HepG2 (cell line): ENCODE data around the gene PCSK7. TPM values are rescaled to one million over a fixed set of nuclear protein-coding genes. Genes with fewer than 3 reads are reported as not detected.

Experiments used
- ARNT2 ChIP-seq: sonication (generic); formaldehyde crosslinking; IDR thresholded peaks from 2 replicates; pipeline ENCODE4 v1.8.0; 2022; ENCODE audit warnings: mild to moderate bottlenecking, low read depth, missing genetic modification reagents, moderate library complexity
- CBX5 ChIP-seq: sonication (generic); formaldehyde crosslinking; IDR thresholded peaks from 2 replicates; pipeline ENCODE4 v1.4.0; 2020; ENCODE audit warnings: missing genetic modification reagents, borderline replicate concordance
- CENPX ChIP-seq: sonication (generic); formaldehyde crosslinking; IDR thresholded peaks from 2 replicates; pipeline ENCODE4 v1.9.0; 2021; ENCODE audit warnings: mild to moderate bottlenecking, missing genetic modification reagents, moderate library complexity
- GFI1 ChIP-seq: sonication (generic); formaldehyde crosslinking; IDR thresholded peaks from 2 replicates; pipeline ENCODE4 v1.5.0; 2020; ENCODE audit warnings: missing genetic modification reagents, mild to moderate bottlenecking, borderline replicate concordance
- NFE2L1 ChIP-seq: sonication (generic); formaldehyde crosslinking; IDR thresholded peaks from 2 replicates; pipeline ENCODE4 v1.4.0; 2020; ENCODE audit warnings: missing genetic modification reagents, mild to moderate bottlenecking, borderline replicate concordance
- NKX3-1 ChIP-seq: sonication (generic); formaldehyde crosslinking; IDR thresholded peaks from 2 replicates; pipeline ENCODE4 v1.5.0; 2020; ENCODE audit warnings: missing genetic modification reagents
- NPAS2 ChIP-seq: sonication (generic); formaldehyde crosslinking; IDR thresholded peaks from 2 replicates; pipeline ENCODE4 v1.8.0; 2022; ENCODE audit warnings: mild to moderate bottlenecking, missing genetic modification reagents, borderline replicate concordance
- PHF21A ChIP-seq: sonication (generic); formaldehyde crosslinking; IDR thresholded peaks from 2 replicates; pipeline ENCODE4 v1.5.0; 2020; ENCODE audit warnings: mild to moderate bottlenecking, missing genetic modification reagents
- RAD51 ChIP-seq: fragments of 450-650 bp; IDR thresholded peaks from 2 replicates; pipeline ENCODE4 v1.6.1; 2016; ENCODE audit warnings: borderline replicate concordance
- REXO4 ChIP-seq: sonication (generic); formaldehyde crosslinking; IDR thresholded peaks from 2 replicates; pipeline ENCODE4 v1.8.0; 2022; ENCODE audit warnings: missing genetic modification reagents, mild to moderate bottlenecking, borderline replicate concordance
- SAP130 ChIP-seq: IDR thresholded peaks from 2 replicates; pipeline ENCODE4 v1.6.1; 2016; ENCODE audit warnings: low read depth
- SP140L ChIP-seq: sonication (generic); formaldehyde crosslinking; IDR thresholded peaks from 2 replicates; pipeline ENCODE4 v1.4.0; 2020; ENCODE audit warnings: missing genetic modification reagents, borderline replicate concordance
- SP4 ChIP-seq: sonication (generic); formaldehyde crosslinking; IDR thresholded peaks from 2 replicates; pipeline ENCODE4 v1.8.1; 2023; ENCODE audit warnings: mild to moderate bottlenecking, missing genetic modification reagents
- TCF12 ChIP-seq, 2 experiments: fragments of 450-650 bp in 1 of 2; sonication (generic) in 1 of 2; formaldehyde crosslinking in 1 of 2; IDR thresholded peaks; 2 replicates each; pipeline versions ENCODE4 v1.6.1 to v1.8.0; 2017 to 2022; ENCODE audit warnings: antibody characterized with exemption in 1 of 2, mild to moderate bottlenecking in 1 of 2, missing genetic modification reagents in 1 of 2, moderate library complexity in 1 of 2
- YY1 ChIP-seq: IDR thresholded peaks from 2 replicates; pipeline ENCODE4 v1.6.1; 2011; ENCODE audit warnings: low read length, low read depth, moderate library complexity, mild to moderate bottlenecking; ENCODE audit not compliant: insufficient read depth, insufficient replicate concordance
- ZBTB14 ChIP-seq: sonication (generic); formaldehyde crosslinking; IDR thresholded peaks from 2 replicates; pipeline ENCODE4 v1.4.0; 2020; ENCODE audit warnings: missing genetic modification reagents
- ZBTB42 ChIP-seq: sonication (generic); formaldehyde crosslinking; IDR thresholded peaks from 2 replicates; pipeline ENCODE4 v1.5.0; 2020; ENCODE audit warnings: mild to moderate bottlenecking, missing genetic modification reagents
- ZNF10 ChIP-seq: sonication (generic); formaldehyde crosslinking; IDR thresholded peaks from 2 replicates; pipeline ENCODE4 v1.4.0; 2020; ENCODE audit warnings: mild to moderate bottlenecking, low read depth, missing genetic modification reagents, borderline replicate concordance
- ZNF264 ChIP-seq: sonication (generic); formaldehyde crosslinking; IDR thresholded peaks from 2 replicates; pipeline ENCODE4 v1.4.0; 2020; ENCODE audit warnings: missing genetic modification reagents
- ZNF274 ChIP-seq: sonication (generic); formaldehyde crosslinking; IDR thresholded peaks from 2 replicates; pipeline ENCODE4 v1.5.1; 2020; ENCODE audit warnings: mild to moderate bottlenecking, missing genetic modification reagents
- ZNF496 ChIP-seq: sonication (generic); formaldehyde crosslinking; IDR thresholded peaks from 2 replicates; pipeline ENCODE4 v1.8.1; 2023; ENCODE audit warnings: mild to moderate bottlenecking, moderate library complexity, missing genetic modification reagents; ENCODE audit not compliant: insufficient replicate concordance
- ZNF557 ChIP-seq: sonication (generic); formaldehyde crosslinking; IDR thresholded peaks from 2 replicates; pipeline ENCODE4 v1.4.0; 2020; ENCODE audit warnings: missing genetic modification reagents
- ZNF562 ChIP-seq: sonication (generic); formaldehyde crosslinking; IDR thresholded peaks from 2 replicates; pipeline ENCODE4 v1.8.0; 2022; ENCODE audit warnings: missing genetic modification reagents, borderline replicate concordance
- ZNF839 ChIP-seq: sonication (generic); formaldehyde crosslinking; IDR thresholded peaks from 2 replicates; pipeline ENCODE4 v1.4.0; 2020; ENCODE audit warnings: missing genetic modification reagents, mild to moderate bottlenecking, borderline replicate concordance
- polyA plus RNA-seq, 8 experiments: library from polyadenylated mRNA; depleted of rRNA in 3 of 8; stranded (reverse) in 7 of 8; unstranded in 1 of 8; fragments of >200 nt; fragmentation: Illumina TruSeq in 4 of 8; extraction: Trizol in 4 of 8; gene quantifications; 2 replicates each; pipeline versions ENCODE4 v1.2.1 to v1.2.3, GENCODE V29; 2011 to 2016; ENCODE audit warnings: low read depth in 4 of 8, missing spikeins in 1 of 8, mixed read lengths in 1 of 8; ENCODE audit not compliant: insufficient read depth in 1 of 8
- total RNA-seq, 5 experiments: library from RNA; depleted of rRNA; stranded (reverse); fragments of >200 nt; fragmentation: Illumina TruSeq; extraction: Trizol; gene quantifications; 2 replicates each; pipeline ENCODE4 v1.2.3, GENCODE V29; 2016; ENCODE audit warnings: low read depth in 1 of 5
- TF ChIP-seq, protein P1 (sequence below): IDR thresholded peaks from 2 replicates; pipeline ENCODE4 v1.6.1; 2012; ENCODE audit warnings: inconsistent platforms
- TF ChIP-seq, protein P2 (sequence below): sonication (generic); formaldehyde crosslinking; IDR thresholded peaks from 2 replicates; pipeline ENCODE4 v1.5.0; 2020; ENCODE audit warnings: missing genetic modification reagents
- TF ChIP-seq, protein P3 (sequence below): sonication (generic); formaldehyde crosslinking; IDR thresholded peaks from 2 replicates; pipeline ENCODE4 v1.4.0; 2020; ENCODE audit warnings: missing genetic modification reagents, mild to moderate bottlenecking, borderline replicate concordance

Gene PCSK7
- total and polyA plus RNA-seq, 2 of the 13 experiments (the other 11 are each of a cell fraction or from before 2014, with no cell fraction given), result 13.4 to 13.8 TPM

- TF ChIP-seq ARNT2 (CRISPR knock-in tag) (no peak), GFI1 (CRISPR knock-in tag) (0 out of 2 replicates have a peak, but pooled peaks have one; percentile 11), NPAS2 (no peak), CENPX (CRISPR knock-in tag) (no peak), ZNF839 (no peak), PHF21A (CRISPR knock-in tag) (no peak), TCF12 (IDR thresholded peaks at IDR 0.05) (no peak), TCF12 (CRISPR knock-in tag; IDR thresholded peaks at IDR 0.05) (no peak), SP4 (CRISPR knock-in tag) (no peak), NFE2L1 (peak; percentile 39; the same call in 1 of the 2 replicates), SP140L (CRISPR knock-in tag) (no peak), ZNF557 (0 out of 2 replicates have a peak, but pooled peaks have one; percentile 22), SAP130 (CRISPR knock-in tag) (peak; percentile 9), CBX5 (CRISPR knock-in tag) (no peak), ZNF562 (CRISPR knock-in tag) (no peak), ZNF10 (CRISPR knock-in tag) (no peak), ZBTB14 (CRISPR knock-in tag) (no peak), RAD51 (no peak), ZNF264 (CRISPR knock-in tag) (no peak), ZNF274 (CRISPR knock-in tag) (peak; percentile 69), NKX3-1 (CRISPR knock-in tag) (no peak; the same call in 1 of the 2 replicates), ZNF496 (no peak), REXO4 (CRISPR knock-in tag) (no peak), YY1 (no peak), ZBTB42 (CRISPR knock-in tag) (no peak)
- TF ChIP-seq, protein P1, sequence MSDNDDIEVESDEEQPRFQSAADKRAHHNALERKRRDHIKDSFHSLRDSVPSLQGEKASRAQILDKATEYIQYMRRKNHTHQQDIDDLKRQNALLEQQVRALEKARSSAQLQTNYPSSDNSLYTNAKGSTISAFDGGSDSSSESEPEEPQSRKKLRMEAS, result no peak
- TF ChIP-seq, protein P2, sequence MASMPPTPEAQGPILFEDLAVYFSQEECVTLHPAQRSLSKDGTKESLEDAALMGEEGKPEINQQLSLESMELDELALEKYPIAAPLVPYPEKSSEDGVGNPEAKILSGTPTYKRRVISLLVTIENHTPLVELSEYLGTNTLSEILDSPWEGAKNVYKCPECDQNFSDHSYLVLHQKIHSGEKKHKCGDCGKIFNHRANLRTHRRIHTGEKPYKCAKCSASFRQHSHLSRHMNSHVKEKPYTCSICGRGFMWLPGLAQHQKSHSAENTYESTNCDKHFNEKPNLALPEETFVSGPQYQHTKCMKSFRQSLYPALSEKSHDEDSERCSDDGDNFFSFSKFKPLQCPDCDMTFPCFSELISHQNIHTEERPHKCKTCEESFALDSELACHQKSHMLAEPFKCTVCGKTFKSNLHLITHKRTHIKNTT (CRISPR knock-in tag), result no peak
- TF ChIP-seq, protein P3, sequence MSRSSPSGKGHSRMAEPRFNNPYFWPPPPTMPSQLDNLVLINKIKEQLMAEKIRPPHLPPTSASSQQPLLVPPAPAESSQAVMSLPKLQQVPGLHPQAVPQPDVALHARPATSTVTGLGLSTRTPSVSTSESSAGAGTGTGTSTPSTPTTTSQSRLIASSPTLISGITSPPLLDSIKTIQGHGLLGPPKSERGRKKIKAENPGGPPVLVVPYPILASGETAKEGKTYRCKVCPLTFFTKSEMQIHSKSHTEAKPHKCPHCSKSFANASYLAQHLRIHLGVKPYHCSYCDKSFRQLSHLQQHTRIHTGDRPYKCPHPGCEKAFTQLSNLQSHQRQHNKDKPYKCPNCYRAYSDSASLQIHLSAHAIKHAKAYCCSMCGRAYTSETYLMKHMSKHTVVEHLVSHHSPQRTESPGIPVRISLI, result no peak
Measured at GRCh38 chr11:117179048-117179999, 52.5 kb downstream of the PCSK7 start (continued).
